ENCODE results near the gene GIMAP1. TPM values are rescaled to one million over a fixed set of nuclear protein-coding genes. Genes with fewer than 3 reads are reported as not detected.

Gene GIMAP1
- polyA plus RNA-seq, 1 donor from 2014 or later: not detected

- no peaks in the 10 kb centered on the region for H3K27me3 ChIP-seq (ENCODE audit: insufficient read depth, low read depth, low read length)
Observed at GRCh38 chr7:150715738-150716137, 675 bp upstream of the GIMAP1 start.

GRCh38 chr7:150716939-150717338 lies 526 bp downstream of the GIMAP1 start:
- H3K79me2 ChIP-seq (replicated peaks; ENCODE audit: insufficient read depth, low read length): no peaks in the 10 kb centered on the region
- no peak overlapping the region for H3K9ac ChIP-seq (ENCODE audit: low read length)
- no peaks in the 10 kb centered on the region for H3K27me3 ChIP-seq (ENCODE audit: insufficient read depth, low read depth, low read length)
- H3K27ac ChIP-seq (ENCODE audit: low read length): no peak overlapping the region
- H3K4me3 ChIP-seq (ENCODE audit: low read length): no peak overlapping the region
- H2AFZ ChIP-seq (ENCODE audit: low read depth, low read length): no peak overlapping the region
- no peaks in the 10 kb centered on the region for H3K9me2 ChIP-seq (ENCODE audit: insufficient read depth, low read length)
- H3K36me3 ChIP-seq (ENCODE audit: insufficient read depth, low read length): no peaks in the 10 kb centered on the region
- H3K4me2 ChIP-seq (ENCODE audit: low read length): no peak overlapping the region
- no peaks in the 10 kb centered on the region for H3F3A ChIP-seq (ENCODE audit: insufficient read depth, low read length, poor library complexity, severe bottlenecking)
- H3K9me3 ChIP-seq (ENCODE audit: low read length): no peaks in the 10 kb centered on the region
- H4K20me1 ChIP-seq (ENCODE audit: insufficient read depth): no peaks in the 10 kb centered on the region
- TF ChIP-seq POLR2AphosphoS5 (IDR thresholded peaks at IDR 0.05) (no peak), TAF1 (IDR thresholded peaks at IDR 0.05; ENCODE audit: low read depth) (no peak), RAD21 (conservative IDR thresholded peaks at IDR 0.05) (no peak), EZH2 (IDR thresholded peaks at IDR 0.05; ENCODE audit: borderline replicate concordance, insufficient read depth, low read length, poor library complexity, severe bottlenecking) (no peak), REST (IDR thresholded peaks at IDR 0.05; ENCODE audit: borderline replicate concordance) (no peak), CTCF (IDR thresholded peaks at IDR 0.05; ENCODE audit: poor library complexity, severe bottlenecking) (no peak), SMC3 (conservative IDR thresholded peaks at IDR 0.05; ENCODE audit: poor library complexity) (no peak), MXI1 (conservative IDR thresholded peaks at IDR 0.05; ENCODE audit: poor library complexity, severe bottlenecking) (no peak)

More at GRCh38 chr7:150715738-150716137, 675 bp upstream of the GIMAP1 start:
- Histone ChIP-seq H2AFZ (ENCODE audit: low read depth, low read length) (no peak overlapping the region), H3K9me2 (ENCODE audit: insufficient read depth, low read length) (no peaks in the 10 kb centered on the region), H3K9me3 (ENCODE audit: low read length) (no peaks in the 10 kb centered on the region), H4K20me1 (ENCODE audit: insufficient read depth) (no peaks in the 10 kb centered on the region), H3K79me2 (replicated peaks; ENCODE audit: insufficient read depth, low read length) (no peaks in the 10 kb centered on the region), H3K4me2 (ENCODE audit: low read length) (no peak overlapping the region), H3K27ac (ENCODE audit: low read length) (no peak overlapping the region), H3K36me3 (ENCODE audit: insufficient read depth, low read length) (no peaks in the 10 kb centered on the region), H3F3A (ENCODE audit: insufficient read depth, low read length, poor library complexity, severe bottlenecking) (no peaks in the 10 kb centered on the region), H3K9ac (ENCODE audit: low read length) (no peak overlapping the region), H3K4me3 (ENCODE audit: low read length) (no peak overlapping the region)
- TF ChIP-seq REST (IDR thresholded peaks at IDR 0.05; ENCODE audit: borderline replicate concordance): no peak
- no peak for TF ChIP-seq MXI1 (conservative IDR thresholded peaks at IDR 0.05; ENCODE audit: poor library complexity, severe bottlenecking)
- TF ChIP-seq SMC3 (conservative IDR thresholded peaks at IDR 0.05; ENCODE audit: poor library complexity): no peak
- no peak for TF ChIP-seq CTCF (IDR thresholded peaks at IDR 0.05; ENCODE audit: poor library complexity, severe bottlenecking)
- TF ChIP-seq RAD21 (conservative IDR thresholded peaks at IDR 0.05): no peak
